ENCODE data around the gene C1RL.
"Not testable (repeated sequence)": the region's sequence is repeated elsewhere in the genome, so short reads cannot be mapped to it uniquely, and the experiment has no call there.

The C1RL gene

DNA sequence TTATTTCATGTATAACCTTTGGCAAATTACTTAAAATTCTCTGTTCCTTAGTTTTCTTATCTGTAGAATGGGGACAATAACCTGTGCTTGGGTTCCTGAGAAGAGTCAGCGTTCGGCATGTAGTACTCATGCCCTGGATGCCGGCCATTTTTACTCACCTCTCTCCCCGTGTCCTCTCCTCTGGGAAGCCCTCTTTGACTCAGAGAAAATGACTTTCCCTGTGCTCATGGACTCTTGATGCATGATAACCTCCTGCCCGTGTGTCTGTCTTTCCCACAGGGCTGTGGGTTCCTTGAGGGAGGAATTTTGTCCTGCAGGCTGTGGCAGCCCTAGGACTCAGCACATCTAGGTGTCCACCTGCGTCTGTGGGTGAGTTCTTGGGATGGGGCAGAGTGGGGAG, 5.8 kb upstream of the C1RL start:
- no peak for DNase-seq (ENCODE audit: low read depth)

DNA sequence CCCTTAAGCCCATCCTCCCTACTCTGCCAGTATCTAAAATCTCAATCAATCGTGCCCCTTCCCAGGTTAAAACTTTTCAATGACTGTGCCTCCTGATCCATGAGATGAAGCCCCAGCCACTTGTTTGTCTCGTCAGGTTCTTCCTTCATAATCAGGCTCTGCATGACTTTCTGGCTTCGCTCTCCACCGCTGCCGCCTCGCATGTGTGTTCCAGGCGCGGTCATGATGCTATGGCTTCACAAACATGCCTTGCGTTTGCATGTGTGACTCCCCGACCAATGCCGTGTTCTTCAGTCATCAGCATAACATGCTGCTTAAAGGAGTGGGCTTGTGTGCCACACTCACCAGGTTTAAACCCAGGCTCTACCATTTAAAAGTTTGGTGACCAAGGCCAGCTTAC, 5.0 kb upstream of the C1RL start:
- DNase-seq (ENCODE audit: low read depth): no peak

DNA sequence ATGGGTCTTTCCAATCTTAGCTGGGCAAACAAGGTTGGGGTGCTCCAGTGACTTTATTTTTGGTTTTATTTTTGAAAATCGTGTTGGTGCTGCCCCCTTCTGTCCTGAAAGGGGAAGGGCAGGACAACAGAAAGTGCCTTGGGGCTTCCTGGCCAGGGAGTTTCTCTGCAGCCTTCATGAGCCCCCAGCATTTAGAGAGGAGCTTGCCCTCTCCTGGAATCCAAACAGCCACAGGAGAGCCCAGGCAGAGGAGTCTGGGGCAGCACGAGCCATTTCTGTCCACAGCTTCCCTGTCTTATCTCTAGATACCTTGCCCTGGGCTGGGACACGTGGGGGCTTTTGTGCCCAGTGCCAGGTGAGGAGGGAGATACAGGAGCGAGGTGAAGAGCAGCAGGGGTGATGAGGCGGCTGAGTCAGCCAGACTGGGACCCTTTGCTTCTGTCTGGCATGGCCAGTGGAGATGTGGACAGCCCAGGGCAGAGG, 4.4 kb upstream of the C1RL start:
- DNase-seq (ENCODE audit: low read depth): no peak

DNA sequence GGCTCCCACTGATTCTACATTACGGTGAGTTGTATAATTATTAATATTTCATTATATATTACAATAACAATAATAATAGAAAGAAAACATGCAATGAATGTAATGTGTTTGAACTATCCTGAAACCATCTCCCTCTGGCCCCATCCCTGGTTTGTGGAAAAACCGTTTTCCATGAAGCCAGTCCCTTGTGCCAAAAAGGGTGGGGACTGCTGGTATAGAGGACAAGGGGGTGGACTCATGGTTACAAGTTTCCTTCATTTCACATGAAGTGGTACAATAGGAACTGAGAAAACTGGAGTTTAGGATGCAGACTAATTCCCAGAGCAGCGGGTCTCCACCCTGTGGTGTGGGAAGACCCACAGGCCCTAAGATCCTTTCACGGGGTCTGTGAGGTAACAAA, 3.0 kb upstream of the C1RL start:
- DNase-seq (ENCODE audit: low read depth): no peak

DNA sequence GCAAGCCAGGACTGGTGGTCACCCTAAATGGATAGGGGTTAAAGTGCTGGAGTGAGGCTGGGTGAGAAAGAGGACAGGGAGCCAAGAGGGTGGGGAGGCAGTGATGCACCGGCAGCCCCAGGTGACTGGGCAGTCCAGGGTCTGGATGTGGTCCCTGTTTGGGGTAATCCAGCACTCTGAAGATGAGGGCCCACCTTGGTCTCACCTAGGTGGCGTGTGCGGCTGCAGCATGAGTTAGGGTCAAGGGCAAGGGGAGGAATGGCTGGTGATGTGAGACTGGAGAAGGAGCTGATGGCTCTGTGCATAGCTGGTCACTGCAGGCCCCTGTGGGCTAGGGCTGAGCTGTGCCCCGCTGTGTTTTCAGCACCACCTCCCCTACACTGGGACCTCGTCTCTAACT, 1.6 kb upstream of the C1RL start:
- DNase-seq (ENCODE audit: low read depth): no peak

DNA sequence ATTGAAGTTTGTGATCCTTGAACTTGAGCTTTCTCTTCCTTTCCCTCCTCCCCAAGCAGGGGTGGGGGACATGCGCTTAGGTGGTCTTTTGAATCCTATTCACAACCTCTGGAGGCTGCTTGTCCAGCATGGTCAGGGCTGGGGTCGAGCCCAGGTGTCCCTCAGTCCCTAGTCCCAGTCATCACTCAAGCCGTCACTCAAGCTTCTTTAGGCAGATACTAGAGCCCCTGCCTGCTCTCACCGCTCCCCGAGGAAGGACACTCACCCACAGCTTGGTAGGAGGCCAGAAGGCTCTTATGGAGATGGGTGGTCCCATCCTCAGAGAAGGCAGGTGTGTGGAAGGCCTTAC, 532 bp upstream of the C1RL start:
- no peak for DNase-seq (ENCODE audit: low read depth)

DNA sequence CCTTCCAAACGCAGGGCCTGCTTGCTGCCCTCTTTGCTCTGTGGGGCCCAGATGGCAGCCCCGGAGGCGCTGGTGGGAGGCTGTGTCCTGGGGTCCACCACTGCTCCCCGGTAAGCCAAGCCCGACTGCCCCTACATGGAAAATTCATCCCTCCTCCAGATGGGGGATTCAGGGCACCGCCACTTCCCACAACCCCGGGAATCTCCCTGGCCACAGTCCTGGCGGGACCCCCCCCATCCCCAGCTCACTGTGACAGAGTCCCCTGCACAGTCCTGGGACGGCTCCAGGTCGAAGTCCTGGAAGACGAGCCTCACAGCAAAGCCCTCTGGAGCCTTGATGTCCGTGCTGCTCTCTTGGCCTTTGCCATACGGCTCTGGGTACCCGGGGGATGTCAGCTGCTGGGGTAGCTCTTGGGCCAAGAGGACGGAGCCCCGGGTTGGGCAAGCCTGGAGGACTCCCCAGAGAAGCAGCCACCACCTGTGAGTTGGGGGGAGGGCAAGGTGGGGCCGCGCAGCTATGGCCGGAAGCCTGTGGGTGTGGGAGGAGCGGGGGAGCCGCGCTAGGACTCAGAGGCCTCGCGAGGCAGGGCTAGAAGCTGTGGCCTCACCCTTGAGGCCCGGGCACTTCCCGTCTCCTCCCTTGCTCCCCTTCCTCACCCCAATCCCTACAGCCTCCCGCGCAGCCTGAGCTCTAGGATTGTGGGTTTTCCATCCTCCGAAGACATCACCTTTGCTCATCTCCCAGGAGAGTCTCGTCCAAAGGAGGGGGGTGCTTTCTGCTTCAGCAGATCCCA, 815 bp downstream of the C1RL start:
- DNase-seq (ENCODE audit: low read depth): peak; percentile 49

DNA sequence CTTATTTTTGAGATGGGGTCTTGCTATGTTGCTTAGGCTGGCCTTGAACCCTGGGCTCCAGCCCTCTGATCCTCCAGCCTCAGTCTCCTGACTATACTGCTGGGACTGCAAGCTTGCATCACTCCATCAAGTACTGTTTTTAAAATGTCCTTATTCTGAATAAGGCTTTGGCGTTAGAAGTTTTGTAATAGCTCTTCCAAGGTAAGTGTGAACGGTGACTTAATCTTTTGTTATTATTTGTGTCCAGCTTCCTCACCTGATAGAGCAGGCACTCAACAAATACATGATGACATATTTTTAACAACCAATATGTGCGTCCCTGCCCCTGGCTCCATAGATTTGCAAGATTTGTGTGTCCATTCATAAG, 1.4 kb downstream of the C1RL start:
- no peak for DNase-seq (ENCODE audit: low read depth)

DNA sequence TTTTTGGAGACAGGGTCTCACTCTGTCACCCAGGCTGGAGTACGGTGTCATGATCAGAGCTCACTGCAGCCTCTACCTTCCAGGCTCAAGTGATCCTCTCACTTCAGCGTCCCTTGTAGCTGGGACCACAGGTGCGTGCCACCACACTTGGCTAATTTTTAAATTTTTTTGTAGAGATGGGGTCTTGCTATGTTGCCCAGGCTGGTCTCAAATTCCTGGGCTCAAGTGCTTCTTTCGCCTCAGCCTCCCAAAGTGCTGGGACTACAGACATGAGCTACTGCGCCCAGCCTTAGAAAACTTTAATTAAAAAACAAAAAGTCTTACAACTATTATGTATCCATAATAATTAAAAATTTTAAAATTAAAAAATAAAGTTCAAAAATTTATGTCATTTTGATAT, 1.8 kb downstream of the C1RL start:
- DNase-seq (ENCODE audit: low read depth): not testable (repeated sequence)

DNA sequence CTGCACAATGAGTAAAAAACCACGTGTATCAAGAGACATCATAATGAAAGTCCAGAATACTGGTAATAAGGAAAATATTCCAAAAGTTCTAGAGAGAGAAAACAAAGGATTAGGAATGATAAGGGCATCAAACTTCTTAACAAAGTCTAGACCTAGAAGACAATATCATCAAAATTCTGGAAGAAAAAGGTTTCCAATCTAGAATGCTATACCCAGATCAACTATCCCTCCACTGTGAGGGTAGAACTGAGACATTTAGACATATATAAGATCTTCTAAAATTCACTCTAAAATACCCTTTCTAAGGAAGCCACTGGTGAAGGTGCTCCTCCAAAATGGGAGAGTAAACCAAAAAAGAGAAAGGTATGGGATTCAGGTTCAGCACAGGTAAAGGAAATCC, 2.9 kb downstream of the C1RL start:
- no peak for DNase-seq (ENCODE audit: low read depth)

DNA sequence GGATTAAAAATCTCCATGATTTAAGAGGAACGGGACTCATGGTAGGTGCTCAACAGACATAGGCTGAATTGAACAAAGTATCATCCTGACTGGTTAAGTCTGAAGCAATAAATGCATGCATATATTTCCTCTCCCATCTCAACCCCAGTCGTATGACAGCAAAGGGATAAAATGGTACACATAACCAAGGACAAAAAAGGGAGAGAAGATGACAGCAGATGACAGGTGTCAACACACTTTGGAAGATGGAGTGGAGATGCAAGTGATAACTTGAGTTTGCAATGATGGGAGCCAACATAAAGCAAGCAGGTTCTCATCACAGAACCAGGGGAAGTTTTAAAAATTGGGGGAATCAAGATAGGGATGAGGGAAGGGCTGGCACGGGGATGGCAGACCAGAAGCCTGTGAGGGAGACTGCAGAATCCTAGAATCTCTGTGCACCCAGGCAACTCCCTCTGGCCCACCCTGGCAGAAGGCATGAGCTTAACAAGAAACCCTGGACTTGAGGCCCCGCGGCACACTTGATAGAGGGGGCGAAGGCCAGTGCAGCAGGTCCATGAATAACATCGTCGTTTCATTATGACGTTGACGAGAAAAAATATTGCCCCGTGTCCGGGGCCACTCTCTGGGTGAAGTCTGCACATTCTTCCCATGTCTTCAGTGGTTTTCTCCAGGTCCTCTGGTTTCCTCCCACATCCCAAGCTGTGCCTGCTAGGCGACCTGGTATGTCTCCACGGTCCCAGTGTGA, 5.0 kb downstream of the C1RL start:
- DNase-seq (ENCODE audit: low read depth): no peak

DNA sequence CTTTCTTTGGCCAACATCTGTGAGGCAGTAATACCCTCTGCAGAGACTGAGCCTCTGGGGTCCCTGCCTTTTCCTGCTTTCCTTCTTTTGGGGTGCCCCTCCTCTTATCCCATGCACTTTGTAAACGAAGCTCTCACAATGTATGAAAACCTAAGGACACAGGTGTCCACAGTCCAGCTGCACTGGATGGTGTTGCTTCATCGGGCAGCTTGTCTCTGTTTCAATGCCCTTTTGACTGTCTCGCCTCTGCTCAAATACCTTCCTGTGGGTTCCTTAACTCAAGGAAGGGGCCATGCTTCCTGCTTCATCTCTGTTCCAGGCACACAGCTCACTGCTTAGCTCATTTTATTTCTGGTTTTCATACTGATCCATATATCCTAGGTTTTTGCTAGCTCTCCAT, 6.4 kb downstream of the C1RL start:
- DNase-seq (ENCODE audit: low read depth): no peak

DNA sequence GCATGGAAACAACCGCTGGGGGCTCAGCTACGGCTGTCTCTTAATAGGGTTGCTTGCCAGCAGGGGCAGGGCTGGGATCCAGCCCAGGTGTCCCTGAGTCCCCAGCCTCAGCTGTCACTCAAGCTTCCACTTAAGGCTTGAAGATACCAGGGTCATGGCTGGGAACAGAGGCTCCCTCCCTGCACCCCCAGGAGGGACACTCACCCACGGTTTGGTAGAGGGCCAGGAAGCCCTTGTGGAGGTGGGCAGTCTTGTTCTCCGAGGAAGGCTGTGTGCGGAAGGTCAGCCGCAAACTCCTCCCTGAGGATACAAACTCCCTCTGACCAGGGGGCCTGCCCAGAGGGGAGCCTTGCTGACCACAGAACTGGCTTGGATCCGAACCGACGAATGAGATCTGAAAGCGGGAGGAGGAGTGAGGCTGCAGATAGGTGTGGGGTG, 7.3 kb downstream of the C1RL start:
- no peak for DNase-seq (ENCODE audit: low read depth)

DNA sequence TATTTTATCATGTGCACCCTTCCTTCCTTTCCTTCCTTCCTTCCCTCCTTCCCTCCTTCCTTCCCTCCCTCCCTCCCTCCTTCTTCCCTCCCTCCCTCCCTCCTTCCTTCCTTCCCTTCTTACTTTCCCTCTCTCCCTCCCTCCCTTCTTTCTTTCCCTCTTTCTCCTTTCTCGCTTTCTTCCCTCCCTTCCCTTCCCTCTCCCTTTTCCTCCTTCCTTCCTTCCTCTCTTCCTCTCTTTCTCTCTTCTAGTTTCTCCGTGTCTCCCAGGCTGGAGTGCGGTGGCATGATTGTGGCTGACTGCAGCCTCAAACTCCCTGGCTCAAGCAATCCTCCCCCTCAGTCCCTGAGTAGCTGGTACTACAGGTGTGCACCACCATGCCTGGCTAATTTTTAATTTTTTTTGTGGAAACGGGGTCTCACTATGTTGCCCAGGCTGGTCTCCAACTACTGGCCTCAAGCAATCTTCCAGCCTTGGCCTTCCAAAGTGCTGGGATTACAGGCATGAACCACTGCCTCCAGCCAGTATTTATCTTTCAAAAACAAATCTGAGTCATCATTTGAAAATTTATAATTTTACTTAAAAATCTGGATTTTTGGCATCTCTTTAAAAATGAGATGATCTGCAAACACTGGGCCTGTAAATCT, 7.8 kb downstream of the C1RL start:
- no peak for DNase-seq (ENCODE audit: low read depth)

DNA sequence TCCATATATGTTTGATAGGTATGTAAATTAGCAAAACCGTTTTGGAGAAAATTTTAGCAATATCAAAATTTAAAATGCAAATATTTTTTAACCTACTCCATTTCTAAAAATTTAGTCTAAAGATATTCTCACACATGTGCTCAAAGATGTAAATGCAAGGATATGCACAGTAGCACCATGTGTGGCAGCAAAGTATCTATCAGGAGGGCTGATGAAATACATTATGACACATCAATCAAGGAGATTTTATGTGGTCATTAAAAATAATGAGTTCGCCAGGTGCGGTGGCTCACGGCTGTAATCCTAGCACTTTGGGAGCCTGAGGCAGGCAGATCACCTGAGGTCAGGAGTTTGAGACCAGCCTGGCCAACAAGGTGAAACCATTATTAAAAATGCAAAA, 8.8 kb downstream of the C1RL start:
- no peak for DNase-seq (ENCODE audit: low read depth)

DNA sequence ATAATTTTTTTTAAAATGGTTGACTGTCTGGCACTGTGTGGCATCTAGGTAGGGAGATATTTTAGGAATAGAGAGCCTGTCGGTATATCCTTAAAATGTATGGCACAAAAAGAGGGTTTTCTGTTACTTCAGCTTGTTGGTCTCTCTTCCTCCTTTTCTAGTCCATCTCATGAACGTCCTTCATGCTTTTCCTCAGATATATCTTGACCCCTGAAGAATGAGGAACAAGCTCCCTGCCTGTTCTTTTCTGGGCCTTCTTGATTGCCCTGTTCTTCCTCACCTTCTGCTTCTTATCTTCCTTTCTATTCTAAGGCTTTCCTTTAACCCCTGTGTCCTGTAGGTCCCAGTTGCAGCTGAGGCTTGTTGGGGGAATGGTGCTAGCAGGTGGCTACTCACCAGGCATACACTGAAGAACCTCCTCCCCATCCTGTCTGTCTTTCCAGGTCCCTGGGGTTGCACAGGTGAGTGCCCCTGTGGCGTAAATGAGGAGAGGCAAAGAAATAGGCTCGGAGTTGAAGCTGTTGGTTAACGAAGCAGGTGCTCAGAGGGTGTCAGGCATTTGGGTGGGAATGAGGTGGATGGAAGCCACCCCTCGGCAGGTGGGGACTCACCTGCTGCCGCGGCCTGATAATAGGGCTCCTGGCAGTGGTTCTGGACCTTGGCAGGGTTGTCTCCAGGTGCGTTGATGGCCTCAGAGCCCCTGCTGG, 9.6 kb downstream of the C1RL start:
- no peak for DNase-seq (ENCODE audit: low read depth)

DNA sequence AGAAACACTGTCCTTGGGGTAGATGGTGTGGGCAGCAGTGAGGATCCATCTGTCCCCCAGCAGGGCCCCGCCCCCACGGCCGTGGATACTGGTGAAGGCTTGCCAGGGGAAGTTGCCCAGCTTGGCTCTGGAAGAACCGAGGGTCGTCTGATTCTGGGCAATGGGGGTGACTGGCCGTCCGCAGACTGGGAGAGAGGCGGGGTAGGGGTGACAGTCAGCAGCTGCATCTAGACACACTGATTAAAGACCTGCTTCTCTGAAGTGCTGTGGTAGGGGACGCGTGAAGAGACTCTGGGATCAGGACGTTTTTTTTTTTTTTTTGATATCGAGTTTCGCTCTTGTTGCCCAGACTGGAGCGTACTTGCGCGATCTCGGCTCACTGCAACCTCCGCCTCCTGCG, 12.0 kb downstream of the C1RL start:
- DNase-seq (ENCODE audit: low read depth): no peak

DNA sequence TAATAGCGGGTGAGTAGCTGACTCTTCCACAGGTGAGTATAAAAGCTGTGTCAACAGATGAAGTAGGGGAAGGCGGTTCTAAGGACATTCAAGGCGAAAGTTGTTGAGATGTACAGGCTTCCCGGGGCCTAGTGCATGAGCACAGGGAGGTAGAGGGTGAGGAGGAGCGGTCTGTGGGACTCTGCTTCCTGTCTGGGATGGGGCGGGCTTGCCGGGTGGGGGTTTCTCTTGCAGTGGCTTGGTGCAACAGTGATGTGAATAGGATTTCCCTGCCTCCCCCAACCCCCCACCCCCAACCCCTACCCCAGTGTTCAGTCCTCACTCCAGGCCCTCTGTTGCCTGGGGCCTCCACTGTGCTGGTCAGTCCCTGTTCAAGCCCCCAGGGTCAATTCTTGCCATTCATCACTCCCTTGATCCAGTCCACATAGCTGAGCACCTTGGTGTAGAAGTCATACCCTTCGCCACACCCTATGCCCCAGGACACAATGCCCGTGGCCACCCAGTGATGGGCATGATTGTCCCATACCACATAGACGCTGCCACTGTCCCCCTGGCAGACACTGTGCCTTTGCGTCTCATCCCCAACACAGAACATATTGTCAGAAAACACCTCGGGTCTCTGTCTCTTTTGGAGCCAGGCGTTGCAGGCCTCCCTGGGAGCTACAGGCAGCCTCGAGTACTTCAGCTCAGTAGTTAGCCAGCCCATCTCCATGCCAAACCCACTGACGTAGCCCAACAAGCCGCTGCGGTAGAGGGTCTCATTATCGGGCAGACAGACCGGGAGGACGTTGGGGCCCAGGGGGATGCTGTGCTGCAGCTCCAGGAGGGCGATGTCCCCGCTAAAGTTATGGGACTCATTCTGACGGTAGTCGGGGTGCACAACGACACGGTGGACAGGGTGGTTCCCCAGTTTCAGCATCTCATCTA, 12.7 kb downstream of the C1RL start:
- no peak for DNase-seq (ENCODE audit: low read depth)

DNA sequence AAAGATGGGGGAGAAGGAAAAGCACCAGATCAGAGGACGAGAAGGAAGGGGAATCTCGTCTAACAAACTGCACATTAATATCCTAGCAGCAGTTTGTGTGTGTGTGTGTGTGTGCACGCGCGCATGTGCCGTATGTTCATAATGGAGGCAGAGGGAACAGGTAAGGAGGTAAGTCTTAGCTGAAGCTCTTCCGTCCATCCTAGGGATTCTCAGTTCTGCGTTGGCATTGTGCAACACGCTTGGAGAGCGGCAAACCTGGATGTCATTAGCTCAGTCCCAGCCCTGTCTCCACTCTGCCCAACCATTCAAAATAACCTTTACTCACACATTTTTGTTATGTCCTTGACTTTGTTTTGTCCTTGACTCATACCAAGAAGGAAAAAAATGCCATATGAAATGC, 15.1 kb downstream of the C1RL start:
- DNase-seq (ENCODE audit: low read depth): no peak

DNA sequence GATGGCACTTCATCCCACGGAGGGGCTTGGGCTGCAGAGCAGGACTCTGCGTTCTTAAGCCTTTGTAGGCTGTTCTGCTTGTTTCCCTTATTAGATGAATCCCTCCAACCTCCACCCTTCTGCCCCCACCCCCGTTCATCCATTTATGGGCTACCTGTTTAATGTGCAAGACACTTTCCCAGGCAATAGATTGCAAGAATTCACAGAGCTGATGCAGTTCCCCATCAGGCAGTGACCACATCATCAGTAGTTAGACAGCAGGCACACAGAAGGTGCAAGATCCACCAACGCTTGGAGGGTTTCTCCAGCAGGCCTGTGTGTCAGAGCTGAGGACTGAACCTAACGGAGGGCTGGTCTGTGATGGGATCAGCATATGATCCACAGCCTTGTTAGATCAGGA, 15.5 kb downstream of the C1RL start:
- no peak for DNase-seq (ENCODE audit: low read depth)

DNA sequence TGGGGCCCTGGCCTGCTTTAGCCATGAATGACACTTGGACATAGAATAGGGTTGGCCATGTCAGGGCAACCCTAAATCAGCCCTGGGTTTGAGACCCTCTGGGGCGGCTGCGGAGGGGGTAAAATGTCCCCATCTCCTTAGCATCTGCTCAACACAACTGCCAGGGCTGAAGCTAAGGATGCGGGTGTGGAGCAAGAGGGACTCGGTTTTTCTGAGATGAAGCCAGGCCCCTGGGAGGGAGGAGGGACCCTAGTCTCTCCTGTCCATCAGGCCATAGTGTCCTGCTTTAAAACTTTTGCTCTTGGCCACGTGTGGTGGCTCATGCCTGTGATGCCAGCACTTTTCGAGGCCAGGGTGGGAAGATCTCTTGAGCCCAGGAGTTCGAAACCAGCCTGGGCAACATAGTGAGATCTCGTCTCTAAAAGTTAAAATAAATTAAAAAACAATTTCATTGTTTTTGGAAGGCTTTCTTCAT, 16.0 kb downstream of the C1RL start:
- DNase-seq (ENCODE audit: low read depth): no peak
